Right lobe of liver (tissue), 6 donors: ENCODE results near the gene KRTAP5-6. TPM values are rescaled to one million over a fixed set of nuclear protein-coding genes. Genes with fewer than 3 reads are reported as not detected.
A peak's percentile ranks its signal among the peaks of the same experiment; 100 is the strongest.

ENCODE experiments used
- ATAC-seq, 4 donors: fragments of 200-7000 bp; cut with Tn5 transposase; one replicate each; pipeline ENCODE4 v1.9.1; 2020; ENCODE audit warnings: mild to moderate bottlenecking in 4 of 4, moderate library complexity in 4 of 4
- DNase-seq, 3 donors: peaks; one replicate each; pipeline ENCODE4 v3.0.0-alpha.2; 2020
- H3K27ac ChIP-seq, 3 donors: fragments of 200-600 bp; one replicate each; pipeline ENCODE4 v1.8.0; 2022
- H3K27me3 ChIP-seq, 2 donors: fragments of 200-600 bp; one replicate each; pipeline ENCODE4 v1.8.0; 2022
- H3K36me3 ChIP-seq, 4 donors: fragments of 200-600 bp; sonication (generic) in 1 of 4; one replicate each; pipeline versions ENCODE4 v1.5.1 to v1.8.0; 2017 to 2022; ENCODE audit warnings: control low read depth in 1 of 4
- H3K4me1 ChIP-seq, 4 donors: fragments of 200-600 bp; sonication (generic) in 1 of 4; one replicate each; pipeline versions ENCODE4 v1.5.1 to v1.8.0; 2017 to 2022; ENCODE audit warnings: control low read depth in 1 of 4
- H3K4me3 ChIP-seq, 3 donors: fragments of 200-600 bp; one replicate each; pipeline ENCODE4 v1.8.0; 2022
- H3K9me3 ChIP-seq, 4 donors: fragments of 200-600 bp; sonication (generic) in 1 of 4; one replicate each; pipeline versions ENCODE4 v1.5.1 to v1.8.0; 2017 to 2022; ENCODE audit warnings: control low read depth in 1 of 4
- CTCF ChIP-seq, 4 donors: fragments of 200-600 bp in 3 of 4; fragments of 450-650 bp in 1 of 4; IDR thresholded peaks; one replicate each; pipeline versions ENCODE4 v1.5.1 to v1.8.0; 2016 to 2022; ENCODE audit warnings: antibody characterized with exemption in 4 of 4, mild to moderate bottlenecking in 2 of 4
- POLR2A ChIP-seq: fragments of 450-650 bp; IDR thresholded peaks from one replicate; pipeline ENCODE4 v1.6.1; 2017; ENCODE audit warnings: antibody characterized with exemption, mild to moderate bottlenecking
- WGBS: methylation state at CpG from one replicate; pipeline ENCODE4 v1.1.6; 2018; ENCODE audit warnings: low coverage, low lambda C conversion rate; ENCODE audit not compliant: insufficient coverage; ENCODE audit errors: missing lambda C conversion rate; 5-methylcytosine and 5-hydroxymethylcytosine counted together
- intact Hi-C, 2 donors: fragments of 100-400 bp; cut with DNase I; formaldehyde crosslinking; loops; one replicate each; pipeline versions ENCODE4 v1.11.2 to v1.14.1; 2022
- total RNA-seq, 6 experiments: library from RNA; depleted of rRNA in 2 of 6; stranded (reverse); fragments of >200 nt in 2 of 6; fragmentation: NEBNext Ultra II Directional in 3 of 6; extraction: Animal tissue kit (Norgen Biotek cat#: 25700) in 3 of 6; gene quantifications; one replicate each; pipeline versions ENCODE4 v1.1.0 to v1.2.4, GENCODE V29; 2016 to 2023
- donor health status: DM: no; HTN: yes; CAD: no.
- donor health status: DM: no; HTN: no; CAD: no.
- donor health status: DM: no; HTN: no; CAD: no.
- donor health status: DM: no; HTN: yes; CAD: no.
- donor health status: DM: no; HTN: yes; CAD: no.

The KRTAP5-6 gene
- total RNA-seq, 6 experiments from 2014 or later, result 0.79 to 1.5 (median 1.2) TPM; not detected in 1

DNA sequence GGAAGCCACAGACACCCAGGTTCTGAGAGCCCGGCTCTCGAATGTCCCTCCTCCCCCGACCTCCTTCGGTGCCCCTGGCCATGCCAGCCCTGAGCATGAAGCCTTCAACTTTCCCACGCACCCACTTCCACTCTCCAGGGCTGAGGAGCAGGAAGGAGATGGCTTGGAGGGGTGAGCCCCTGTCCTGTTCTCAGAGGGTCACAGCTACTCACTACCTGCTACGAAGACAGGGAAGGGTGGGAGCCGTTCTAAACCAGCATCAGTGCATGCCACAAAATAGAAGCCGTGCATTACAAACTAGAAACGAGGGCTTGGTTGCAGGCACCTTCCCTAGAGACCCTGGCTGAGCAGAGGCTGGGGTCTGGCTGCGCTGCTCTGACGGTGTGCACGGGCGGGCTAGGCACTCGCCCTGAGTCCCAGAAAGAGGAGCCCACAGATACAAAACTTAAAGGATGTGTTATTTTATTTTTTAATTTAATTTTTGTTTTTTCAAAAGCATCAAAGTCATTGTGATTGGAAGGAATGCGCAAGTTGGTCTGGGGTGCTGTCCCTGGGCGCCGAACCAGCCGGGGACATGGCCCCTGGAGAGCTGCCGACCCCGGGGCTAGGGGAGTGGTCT, 4.2 kb upstream of the KRTAP5-6 start:
- WGBS, result 9% methylated on average over 13 of the region's 20 CpGs
- Histone ChIP-seq H3K27ac (peak overlapping the region; percentile 78 to 90 (median 90)), H3K4me3 (peak overlapping the region in 1 of 3 donors; percentile 26), H3K9me3 (no peaks in the 10 kb centered on the region), H3K27me3 (no peaks in the 10 kb centered on the region), H3K36me3 (no peaks in the 10 kb centered on the region), H3K4me1 (peaks cover 0 to 42% (median 18%) of the 10 kb centered on the region in 4 donors)
- TF ChIP-seq CTCF (IDR thresholded peaks at IDR 0.05) (no peak), POLR2A (no peak)
- ATAC-seq (no peak), DNase-seq (no peak)
- intact Hi-C loops, result loop anchor here in 1 of 2 donors (5.0 kb wide), 1 partner anchor 41 kb away; no protein-coding TSS in a partner anchor

- peak; percentile 4 to 31 (median 20) for ATAC-seq
- Histone ChIP-seq H3K4me1 (peaks cover 0 to 42% (median 18%) of the 10 kb centered on the region in 4 donors), H3K27me3 (no peaks in the 10 kb centered on the region), H3K4me3 (peak overlapping the region in 2 of 3 donors; percentile 26 to 48), H3K27ac (peak overlapping the region; percentile 45 to 90 (median 90)), H3K9me3 (no peaks in the 10 kb centered on the region), H3K36me3 (no peaks in the 10 kb centered on the region)
- peak; percentile 81 to 85 (median 85) for DNase-seq
- WGBS, result 0% methylated on average over 7 of the region's 37 CpGs
- intact Hi-C loops, result loop anchor here (2.0 to 5.0 kb wide), 2 partner anchors 41 to 139 kb away; no protein-coding TSS in a partner anchor
- TF ChIP-seq POLR2A (no peak), CTCF (IDR thresholded peaks at IDR 0.05) (peak; percentile 86 to 95 (median 94))
Observed at GRCh38 chr11:1693327-1694063, 3.5 kb upstream of the KRTAP5-6 start.

- peak overlapping the region in 2 of 3 donors; percentile 26 to 48 for H3K4me3 ChIP-seq
- WGBS, result 62% methylated on average over 14 of the region's 45 CpGs
- no peaks in the 10 kb centered on the region for H3K9me3 ChIP-seq
- no peaks in the 10 kb centered on the region for H3K36me3 ChIP-seq
- intact Hi-C loops, result loop anchor here (2.0 to 5.0 kb wide), 2 partner anchors 42 to 139 kb away; no protein-coding TSS in a partner anchor
- H3K4me1 ChIP-seq, result peaks cover 0 to 39% (median 18%) of the 10 kb centered on the region in 4 donors
- ATAC-seq (peak; percentile 47 to 66 (median 61)), DNase-seq (peak; percentile 91 to 93 (median 92))
- TF ChIP-seq CTCF (IDR thresholded peaks at IDR 0.05) (peak; percentile 95 to 97 (median 96)), POLR2A (no peak)
- H3K27ac ChIP-seq, result peak overlapping the region; percentile 45 to 90 (median 90)
- H3K27me3 ChIP-seq, result no peaks in the 10 kb centered on the region
Observed at GRCh38 chr11:1694064-1694845, 2.7 kb upstream of the KRTAP5-6 start.

- no peak for TF ChIP-seq CTCF (IDR thresholded peaks at IDR 0.05)
- TF ChIP-seq POLR2A, result no peak
- intact Hi-C loops, result loop anchor here (2.0 to 5.0 kb wide), 3 partner anchors 43 to 138 kb away; no protein-coding TSS in a partner anchor
- 84% methylated on average over 5 of the region's 15 CpGs for WGBS
Observed at GRCh38 chr11:1694846-1695547, 2.0 kb upstream of the KRTAP5-6 start.

More at GRCh38 chr11:1694846-1695547, 2.0 kb upstream of the KRTAP5-6 start:
- ATAC-seq, result no peak
- peaks cover 0 to 35% (median 18%) of the 10 kb centered on the region in 4 donors for H3K4me1 ChIP-seq
- H3K4me3 ChIP-seq, result no peak overlapping the region
- peak in 1 of 3 donors; percentile 45 for DNase-seq
- H3K36me3 ChIP-seq, result no peaks in the 10 kb centered on the region
- no peak overlapping the region for H3K27ac ChIP-seq
- H3K27me3 ChIP-seq, result no peaks in the 10 kb centered on the region
- no peaks in the 10 kb centered on the region for H3K9me3 ChIP-seq
